Urothelium cell line (cell line): ENCODE data around the gene PTPRG.

Experiments used
- DNase-seq: peaks from one replicate; pipeline ENCODE4 v3.0.0; 2011; ENCODE audit warnings: low spot score, mixed read lengths
- FAIRE-seq: peaks from 2 replicates; lab custom pipeline; 2011; peaks lifted over from hg19 to GRCh38; lab: Jason Lieb, UNC

PTPRG gene

DNA sequence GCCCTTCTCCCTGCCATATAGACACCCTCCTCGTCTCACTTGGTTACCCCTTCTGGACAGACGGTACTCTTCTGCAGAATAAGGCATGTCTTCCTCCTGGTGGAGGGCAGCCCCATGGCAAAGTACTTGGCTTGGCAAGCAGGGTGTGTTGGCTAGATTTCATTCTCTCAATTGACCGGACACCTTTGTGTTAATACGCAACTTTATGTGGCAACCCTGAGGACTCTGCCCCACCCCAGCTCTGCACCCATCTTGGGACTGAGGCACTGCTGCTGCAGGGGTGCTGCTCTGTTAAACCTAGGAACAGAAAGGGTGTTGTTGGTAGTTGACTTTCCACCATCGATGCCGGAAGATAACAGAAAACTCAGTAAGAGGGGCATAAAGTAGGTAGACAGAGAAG is 55.2 kb downstream of the PTPRG start:
- DNase-seq: no peak
- FAIRE-seq: no peak

DNA sequence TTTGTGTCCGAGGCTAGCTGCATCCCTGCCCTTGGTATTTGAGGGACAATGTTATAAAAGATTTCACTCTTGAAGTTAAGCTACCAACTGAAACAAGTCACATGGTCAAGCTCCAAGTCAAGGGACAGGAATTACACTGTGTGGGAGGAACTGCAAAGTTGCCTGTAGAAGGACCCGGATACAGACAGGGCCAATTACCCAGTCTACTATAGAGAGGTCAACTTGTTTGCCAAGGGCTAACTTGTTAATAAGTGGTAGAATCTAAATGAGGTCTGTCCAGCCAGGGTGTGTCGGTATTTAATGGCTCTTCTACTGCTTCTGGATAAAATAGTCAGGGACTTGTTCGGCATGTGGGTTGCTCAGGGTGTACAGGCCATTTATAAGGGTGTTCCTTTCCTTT is 55.7 kb downstream of the PTPRG start:
- DNase-seq (no peak), FAIRE-seq (no peak)

DNA sequence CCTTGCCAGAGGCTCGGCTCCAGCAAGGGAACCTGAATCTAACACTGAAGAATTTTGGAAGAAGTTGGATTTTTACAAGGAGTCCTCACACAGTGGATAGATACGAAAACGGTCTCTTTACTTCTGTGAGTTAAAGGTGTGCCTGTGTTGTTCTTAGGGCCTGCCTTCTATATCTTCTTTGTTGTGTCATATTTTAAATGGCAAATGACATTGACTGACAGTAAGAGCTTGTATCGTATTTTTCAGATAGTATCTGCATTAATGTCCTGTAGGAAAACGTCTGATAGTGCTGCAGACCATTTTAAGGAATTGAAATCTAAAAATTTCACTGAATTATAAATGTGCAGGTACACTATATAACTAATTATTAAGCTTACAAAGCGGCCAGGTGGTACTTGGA is 56.3 kb downstream of the PTPRG start:
- DNase-seq (no peak), FAIRE-seq (no peak)

DNA sequence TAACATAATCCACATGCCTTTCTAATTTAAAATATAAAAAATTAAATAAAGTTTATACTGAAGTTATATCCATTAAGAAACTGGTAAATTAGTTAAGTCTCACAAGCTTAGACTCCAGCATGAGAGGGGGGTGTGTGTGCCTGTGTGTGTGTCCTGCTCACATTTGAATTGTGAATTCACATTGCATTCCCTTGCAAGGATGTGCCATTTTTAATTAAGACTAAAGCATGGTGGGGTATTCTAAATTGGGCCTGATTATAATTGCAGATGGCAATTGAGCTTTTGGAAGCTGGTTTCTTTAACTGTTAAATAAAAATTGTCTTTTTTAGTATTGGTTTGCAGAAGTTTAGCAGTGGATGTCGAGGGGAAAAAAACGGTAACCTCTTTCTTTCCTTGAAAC is 56.9 kb downstream of the PTPRG start:
- no peak for DNase-seq
- FAIRE-seq: no peak

DNA sequence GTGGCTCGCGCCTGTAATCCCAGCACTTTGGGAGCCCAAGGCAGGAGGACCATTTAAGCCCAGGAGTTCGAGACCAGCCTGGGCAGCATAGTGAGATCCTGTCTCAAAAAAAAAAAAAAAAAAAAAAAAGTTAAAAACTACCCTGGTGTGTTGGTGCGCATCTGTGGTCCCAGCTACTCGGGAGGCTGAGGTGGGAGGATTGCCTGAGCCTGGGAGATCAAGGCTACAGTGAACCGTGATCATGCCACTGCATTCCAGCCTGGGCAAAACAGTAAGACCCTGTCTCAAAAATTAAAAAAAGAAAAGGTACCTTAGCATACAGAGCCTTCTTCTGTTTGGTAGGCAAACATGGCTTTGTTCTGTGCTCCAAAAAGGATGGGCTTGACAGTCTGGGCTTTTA is 57.5 kb downstream of the PTPRG start:
- FAIRE-seq: no peak
- DNase-seq: no peak

DNA sequence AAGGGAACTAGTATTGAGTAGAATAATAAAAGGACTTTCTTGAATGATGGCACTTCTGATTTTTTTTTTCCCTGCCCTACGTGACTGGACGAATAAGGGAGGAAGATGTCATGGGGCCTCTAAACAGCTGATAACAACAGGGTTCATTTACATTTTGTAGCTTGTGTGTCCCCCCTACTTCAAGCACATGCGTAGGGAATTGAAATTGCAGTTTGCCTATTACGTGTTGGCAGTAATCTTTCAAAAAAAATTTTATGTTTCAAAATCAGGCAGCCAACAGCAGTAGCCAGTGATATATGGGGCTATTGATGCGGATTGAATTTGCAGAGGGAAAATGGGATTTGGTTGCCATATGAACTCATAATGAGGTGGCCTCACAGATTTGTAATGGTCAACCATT is 58.7 kb downstream of the PTPRG start:
- no peak for FAIRE-seq
- no peak for DNase-seq

DNA sequence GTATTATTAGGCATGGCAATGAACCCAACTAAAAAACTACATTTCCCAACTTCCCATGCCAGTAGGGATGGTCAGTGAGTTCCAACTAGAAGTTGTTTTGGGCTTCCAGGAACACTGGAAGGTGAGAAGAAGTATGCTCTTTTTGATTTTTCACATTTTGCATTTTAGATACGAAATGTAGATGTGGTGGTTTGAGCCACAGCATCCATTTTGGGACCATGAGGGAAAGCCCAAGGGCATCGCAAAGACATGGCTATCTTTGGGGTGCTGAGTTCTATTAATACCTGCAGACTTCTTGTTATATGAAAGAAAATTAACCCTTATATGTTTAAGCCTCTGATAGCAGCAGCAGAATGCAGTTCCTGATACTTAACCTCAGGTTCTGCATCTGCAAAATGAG is 62.9 kb downstream of the PTPRG start:
- DNase-seq: no peak
- FAIRE-seq: no peak

DNA sequence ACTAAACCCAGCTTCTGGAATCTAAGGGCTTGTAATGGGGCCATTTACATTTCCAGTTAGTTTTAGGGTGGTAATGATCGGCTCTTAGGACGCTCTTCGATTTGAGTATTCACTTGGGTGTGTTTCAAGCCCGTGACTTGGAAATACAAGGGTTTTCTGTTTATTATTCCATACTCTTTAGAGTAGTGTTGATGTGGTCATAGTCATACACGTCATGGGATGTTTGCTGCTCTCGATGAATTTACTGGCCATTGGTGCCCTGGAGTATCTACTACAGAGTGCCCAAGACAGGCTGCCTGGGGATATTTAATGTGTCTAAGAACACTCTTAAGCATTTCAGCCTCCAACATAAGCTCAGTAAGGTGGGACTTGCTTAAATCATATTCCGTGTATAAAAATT is 64.1 kb downstream of the PTPRG start:
- no peak for DNase-seq
- FAIRE-seq: no peak

DNA sequence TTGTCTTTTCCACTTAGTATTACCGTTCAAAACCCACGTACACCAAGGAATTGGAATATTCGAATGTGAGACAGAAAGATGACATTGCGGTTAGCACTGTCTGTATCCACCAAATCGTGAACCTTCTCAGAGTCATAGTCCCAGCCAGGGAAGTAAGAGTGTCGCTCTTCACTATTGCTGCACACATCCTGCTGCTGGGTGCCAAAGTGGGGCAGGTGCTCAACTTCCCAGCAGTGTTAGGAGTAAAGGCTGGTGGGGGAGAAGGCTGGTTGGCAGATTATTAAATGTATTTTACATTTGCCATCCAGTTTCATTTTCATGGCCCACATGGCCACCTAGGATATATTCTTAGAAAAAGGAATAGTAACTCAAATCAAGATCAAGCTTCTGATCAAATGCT is 65.1 kb downstream of the PTPRG start:
- DNase-seq (no peak), FAIRE-seq (no peak)

DNA sequence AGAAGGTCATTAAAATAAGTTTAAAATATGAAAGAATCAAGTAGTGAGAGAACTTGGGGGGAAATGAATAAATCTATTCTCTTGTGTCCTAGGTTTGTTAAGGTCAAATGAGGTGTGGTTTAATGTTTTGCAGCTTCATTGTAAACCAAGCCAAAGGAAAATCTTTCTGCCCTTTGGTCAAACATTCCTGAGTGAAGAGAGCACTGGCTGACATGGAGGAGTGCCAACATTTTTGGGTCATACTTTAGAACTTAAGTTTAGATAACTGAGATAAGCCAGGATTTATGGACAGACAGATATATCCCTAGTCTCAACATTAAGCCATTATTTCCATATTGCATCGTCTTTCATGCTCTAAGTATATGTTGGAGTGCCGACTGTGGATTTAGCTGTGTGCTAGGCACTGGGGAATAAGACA is 66.4 kb downstream of the PTPRG start:
- DNase-seq (peak; percentile 62), FAIRE-seq (peak; percentile 66)

DNA sequence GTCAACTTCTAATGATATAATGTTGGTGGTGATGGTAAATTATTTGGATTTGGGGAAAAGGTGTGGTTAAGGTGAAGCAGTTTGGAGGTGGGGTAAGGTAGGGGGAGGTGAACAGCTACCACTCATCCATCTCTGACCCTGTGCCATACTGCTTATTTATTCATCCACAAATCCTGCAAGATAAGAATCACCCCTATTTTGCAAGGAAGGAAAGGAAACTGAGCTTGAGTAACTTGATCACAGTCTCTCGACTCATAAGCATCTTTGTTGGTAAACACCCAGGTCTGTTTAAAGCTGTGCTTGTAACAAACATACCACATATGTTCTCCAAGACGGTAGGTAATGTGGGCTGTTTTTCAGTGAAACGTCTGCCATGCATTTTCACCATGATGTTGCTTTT is 67.3 kb downstream of the PTPRG start:
- FAIRE-seq: no peak
- DNase-seq: no peak

DNA sequence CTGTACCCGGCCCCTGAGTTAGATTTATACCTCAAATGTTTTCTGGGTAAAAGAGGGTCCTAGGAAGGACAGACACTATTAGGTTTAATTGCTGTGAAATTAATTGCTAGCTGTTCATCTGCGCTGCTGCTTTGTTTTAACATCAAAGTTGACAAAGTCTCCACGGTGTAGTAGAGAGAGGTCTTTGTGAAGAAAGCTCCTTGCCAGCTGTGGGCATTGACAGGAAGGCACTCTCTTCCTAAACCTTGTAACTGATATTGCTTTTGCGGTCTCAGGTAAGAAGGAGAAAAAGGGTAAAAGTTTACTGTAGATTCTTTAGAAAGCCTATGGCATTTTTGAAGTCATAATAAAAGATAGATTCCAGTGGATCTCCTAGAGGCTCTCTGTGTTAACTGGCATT is 68.1 kb downstream of the PTPRG start:
- no peak for FAIRE-seq
- no peak for DNase-seq

DNA sequence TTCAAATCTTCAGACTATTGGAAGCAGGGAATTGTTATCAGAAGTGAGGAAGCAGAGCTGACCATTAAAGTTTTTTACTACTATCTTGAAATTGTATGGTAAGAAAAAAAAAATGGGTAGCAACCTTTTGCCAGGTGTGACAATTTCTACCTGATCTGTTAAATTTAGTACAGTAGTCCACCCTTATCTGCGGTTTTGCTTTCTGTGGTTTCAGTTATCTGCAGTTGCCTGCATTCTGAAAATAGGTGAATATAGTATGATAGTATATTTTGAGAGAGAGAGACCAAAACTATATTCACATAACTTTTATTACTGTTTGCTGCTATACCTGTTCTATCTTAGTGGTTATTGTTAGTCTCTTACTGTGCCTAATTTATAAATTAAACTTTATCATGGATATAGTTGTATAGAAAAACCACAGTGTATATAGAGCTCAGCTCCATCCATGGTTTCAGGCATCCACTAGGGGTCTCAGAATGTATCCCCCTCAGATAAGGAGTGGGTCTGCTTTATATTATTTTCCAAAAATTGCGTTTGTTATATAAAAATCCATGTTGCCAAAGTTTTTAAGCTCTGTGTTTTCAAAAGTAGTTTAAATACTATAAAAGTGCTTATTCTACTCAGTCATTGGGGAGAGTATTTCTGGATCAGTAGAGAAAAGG is 69.9 kb downstream of the PTPRG start:
- DNase-seq: no peak
- FAIRE-seq: no peak

DNA sequence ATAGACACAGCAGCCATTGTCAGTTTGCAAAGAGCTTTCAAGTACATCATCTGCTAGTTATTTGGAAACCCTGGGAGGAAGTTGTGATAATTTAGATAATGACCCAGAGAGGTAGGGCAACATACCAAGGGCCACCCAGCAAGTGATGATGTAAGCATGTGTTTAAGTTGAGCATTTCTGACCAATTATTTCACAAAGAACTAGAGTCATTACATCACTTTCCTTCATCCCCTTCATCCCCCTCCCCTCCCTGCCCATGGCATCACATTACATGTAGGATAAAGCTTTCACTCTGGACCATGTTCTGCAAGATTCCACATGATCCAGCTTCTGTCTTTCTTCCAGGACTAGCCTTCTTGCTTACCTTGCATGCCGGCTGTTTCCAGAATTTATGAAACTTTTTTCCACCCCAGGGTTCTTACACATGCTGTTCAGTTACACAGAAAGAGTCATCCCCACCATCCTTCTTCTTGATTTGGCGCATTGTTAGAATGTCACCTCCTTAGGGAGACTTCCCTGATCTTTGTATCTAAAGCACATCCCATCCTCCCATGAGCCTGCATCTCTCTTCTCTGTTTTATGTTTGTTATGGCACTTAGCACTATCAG is 71.3 kb downstream of the PTPRG start:
- FAIRE-seq: no peak
- DNase-seq: no peak

DNA sequence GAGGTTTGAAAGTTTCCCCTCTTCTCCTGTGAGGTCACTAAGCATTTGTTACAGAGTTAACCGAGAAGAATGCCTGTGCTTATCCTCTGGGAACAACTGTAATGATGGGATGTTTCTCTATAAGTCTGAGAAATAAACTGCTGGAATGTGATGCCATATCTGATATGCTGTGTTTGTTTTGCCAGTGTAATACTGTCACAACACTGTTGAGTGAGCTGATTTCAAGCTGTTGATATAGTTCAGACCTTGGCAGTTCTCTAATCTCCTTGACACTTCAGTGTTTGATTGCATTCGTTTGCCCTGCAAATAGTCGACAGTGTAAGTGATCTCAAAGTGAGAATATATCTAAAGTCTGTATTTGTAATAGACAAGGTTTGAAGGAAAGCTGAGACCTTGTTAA is 73.3 kb downstream of the PTPRG start:
- FAIRE-seq: no peak
- no peak for DNase-seq

DNA sequence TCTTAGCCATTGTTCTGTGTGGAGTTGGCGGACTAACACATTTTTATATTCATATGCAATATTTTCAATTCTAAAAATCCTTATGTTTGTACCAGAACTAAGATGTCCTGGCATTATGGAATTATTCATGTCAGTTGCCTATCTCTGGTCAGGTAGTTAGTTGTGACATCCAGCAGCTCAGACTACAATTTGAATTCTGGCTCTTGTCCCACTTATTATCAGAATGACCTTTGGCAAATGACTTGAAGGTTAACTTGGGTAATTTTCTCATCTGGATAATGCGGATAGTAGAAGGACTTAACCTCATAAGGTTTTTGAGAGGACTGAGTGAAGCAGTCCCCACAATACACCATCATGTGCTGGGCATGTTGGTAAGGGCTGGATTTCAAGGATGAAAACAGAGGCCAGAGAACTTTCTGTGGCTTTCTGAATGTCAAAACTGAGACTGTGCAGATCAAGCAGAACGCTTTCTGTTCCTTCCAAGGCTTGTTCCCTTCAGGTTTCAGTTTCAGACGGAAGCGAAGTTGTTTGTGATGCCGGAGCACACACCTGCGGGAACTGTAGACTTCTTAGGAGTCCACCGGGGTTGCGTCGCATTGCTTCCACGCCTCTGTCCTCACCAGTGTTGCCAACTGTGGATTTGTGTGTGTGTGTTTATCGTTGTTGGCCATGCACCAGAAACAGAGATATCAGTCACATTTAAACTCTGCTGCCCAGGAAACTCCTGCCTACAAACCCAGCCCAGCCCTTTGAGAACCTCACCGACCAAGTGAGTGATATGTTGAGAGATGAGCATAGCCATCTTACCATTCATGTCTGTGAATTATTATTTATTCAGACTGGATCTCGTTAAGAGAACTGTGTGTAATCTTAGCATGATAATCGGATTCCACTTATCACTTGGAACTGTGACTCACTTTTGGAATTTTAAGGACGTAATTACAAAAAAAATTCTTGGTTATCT is 76.0 kb downstream of the PTPRG start:
- FAIRE-seq (no peak), DNase-seq (no peak)

DNA sequence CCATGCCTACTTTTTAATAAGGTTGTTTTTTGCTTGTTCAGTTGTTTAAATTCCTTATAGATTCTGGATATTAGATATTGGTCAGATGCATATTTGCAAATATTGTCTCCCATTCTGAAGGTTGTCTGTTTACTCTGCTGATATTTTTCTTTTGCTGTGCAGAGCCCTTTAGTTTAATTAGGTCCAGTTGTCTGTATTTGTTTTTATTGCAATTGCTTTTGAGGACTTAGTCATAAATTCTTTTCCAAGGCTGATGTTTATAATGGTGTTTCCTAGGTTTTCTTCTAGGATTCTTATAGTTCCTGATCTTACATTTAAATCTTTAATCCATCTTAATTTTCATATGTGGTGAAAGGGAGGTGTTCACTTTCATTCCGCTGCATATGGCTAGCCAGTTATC is 77.4 kb downstream of the PTPRG start:
- no peak for DNase-seq
- FAIRE-seq: no peak

DNA sequence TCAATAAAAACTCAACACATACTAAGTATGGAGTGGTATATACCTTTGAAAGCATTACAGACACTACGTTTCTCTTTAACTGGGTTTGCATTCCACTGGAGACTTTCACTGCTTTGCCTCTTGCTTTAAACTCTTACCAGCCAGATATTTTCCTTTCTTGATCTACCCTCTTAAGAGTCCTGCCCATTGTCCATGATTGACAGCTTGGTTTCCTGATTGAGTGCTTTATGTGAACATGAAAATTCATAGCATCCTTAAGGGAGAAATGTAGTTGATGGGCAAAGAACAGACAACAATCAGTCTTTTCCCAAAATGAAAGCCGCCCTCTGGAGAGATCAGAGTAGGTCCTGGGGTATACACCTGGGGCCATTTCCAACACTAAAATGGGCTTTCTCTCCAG is 78.6 kb downstream of the PTPRG start:
- no peak for DNase-seq
- no peak for FAIRE-seq

DNA sequence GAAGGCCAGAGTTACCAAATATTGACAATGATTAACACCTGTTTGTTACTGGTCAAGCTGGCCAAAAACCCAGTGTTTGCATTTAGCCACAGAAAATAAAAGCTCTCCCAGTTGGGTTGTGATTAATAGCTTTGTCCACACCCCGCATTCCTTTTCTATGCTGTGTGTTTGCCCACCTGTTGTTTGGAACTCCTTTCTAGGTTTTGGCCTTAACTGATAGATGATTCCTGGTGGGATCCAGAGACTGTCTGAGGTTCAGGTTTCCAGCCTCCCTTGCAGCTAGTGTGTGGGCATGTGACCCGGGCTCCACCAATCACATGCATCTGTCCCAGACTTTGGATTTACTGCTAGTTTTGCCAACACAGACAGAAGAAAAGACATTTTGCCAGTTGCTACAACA is 83.8 kb downstream of the PTPRG start:
- FAIRE-seq (no peak), DNase-seq (peak; percentile 61)

DNA sequence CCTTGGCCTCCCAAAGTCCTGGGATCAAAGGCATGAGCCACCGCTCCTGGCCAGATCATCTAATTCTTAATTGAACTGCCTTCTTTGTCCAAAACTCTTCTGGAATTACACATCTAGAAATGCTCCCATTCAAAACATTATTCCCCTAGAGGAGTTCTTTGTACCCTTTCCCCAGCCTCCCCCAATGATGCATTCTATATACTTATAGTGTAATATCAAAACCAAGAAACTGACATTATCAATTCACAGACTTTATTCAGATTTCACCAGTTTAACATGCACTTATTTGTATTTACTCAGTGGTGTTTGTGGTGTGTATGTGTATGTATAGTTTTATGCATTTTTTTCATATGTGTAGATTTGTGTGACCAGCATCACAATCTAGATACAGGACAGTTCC is 85.0 kb downstream of the PTPRG start:
- DNase-seq: no peak
- FAIRE-seq: no peak

DNA sequence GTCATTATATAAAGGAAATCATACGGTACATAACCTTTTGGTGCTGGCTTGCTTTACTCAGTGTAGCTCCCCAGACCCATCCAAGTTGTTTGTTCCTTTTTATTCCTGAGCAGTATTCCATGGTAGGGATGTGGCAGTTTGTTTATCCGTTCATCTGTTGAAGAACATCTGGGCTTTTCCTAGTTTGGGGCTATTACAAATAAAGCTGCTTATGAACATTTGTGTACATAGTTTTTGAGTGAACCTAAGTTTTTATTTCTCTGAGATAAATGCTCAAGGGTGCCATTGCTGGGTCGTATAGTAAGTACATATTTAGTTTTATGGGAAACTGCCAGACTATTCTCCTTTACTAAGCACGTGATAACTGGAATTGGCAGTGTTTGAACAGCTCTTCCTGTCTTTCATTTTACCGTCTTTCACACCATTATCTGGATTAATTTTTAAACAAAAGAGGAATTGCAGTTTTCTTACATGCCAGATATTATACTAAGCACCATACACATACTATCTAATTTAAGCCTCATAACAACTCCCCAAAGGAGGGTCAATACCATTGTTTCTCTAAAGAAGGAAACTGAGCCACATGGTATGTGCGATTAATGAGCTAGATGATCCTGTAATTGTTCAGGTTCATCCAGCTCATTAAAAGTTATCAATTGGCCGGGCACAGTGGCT is 85.6 kb downstream of the PTPRG start:
- FAIRE-seq: no peak
- no peak for DNase-seq
